T-helper 1 cell treated with Interleukin-12 subunit alpha and Interleukin-12 subunit beta and Interleukin-4 antibody, amounts not matched to agents 30 μg/mL and 1 μg/mL, for 36 hours (primary cell): ENCODE data around the gene PTPRN2.

ENCODE experiments used
- H3K27ac Mint-ChIP-seq: one replicate; pipeline ENCODE4 v1.8.0; 2021; ENCODE audit warnings: mild to moderate bottlenecking, mixed read lengths
- H3K27me3 Mint-ChIP-seq: one replicate; pipeline ENCODE4 v1.8.0; 2021; ENCODE audit warnings: low read depth, mixed read lengths
- H3K36me3 Mint-ChIP-seq: one replicate; pipeline ENCODE4 v1.8.0; 2021; ENCODE audit warnings: low read depth, mixed read lengths
- H3K4me1 Mint-ChIP-seq: one replicate; pipeline ENCODE4 v1.8.0; 2021; ENCODE audit warnings: low read depth, mixed read lengths
- H3K4me3 Mint-ChIP-seq: one replicate; pipeline ENCODE4 v1.8.0; 2021; ENCODE audit warnings: mild to moderate bottlenecking, moderate library complexity, mixed read lengths
- H3K9me3 Mint-ChIP-seq: one replicate; pipeline ENCODE4 v1.8.0; 2021; ENCODE audit warnings: mixed read lengths

PTPRN2 gene

GRCh38 chr7:158574308-158575036 is 13.2 kb downstream of the PTPRN2 start:
- Mint-ChIP-seq H3K27me3 (peaks cover 15% of the 10 kb centered on the region), H3K4me1 (no peaks in the 10 kb centered on the region), H3K27ac (no peak overlapping the region)

GRCh38 chr7:158573310-158573709 is 14.3 kb downstream of the PTPRN2 start:
- Mint-ChIP-seq H3K36me3 (no peaks in the 10 kb centered on the region), H3K27ac (no peak overlapping the region), H3K27me3 (peaks cover 21% of the 10 kb centered on the region), H3K4me3 (no peak overlapping the region), H3K9me3 (no peaks in the 10 kb centered on the region), H3K4me1 (no peaks in the 10 kb centered on the region)

More at GRCh38 chr7:158574308-158575036, 13.2 kb downstream of the PTPRN2 start:
- Mint-ChIP-seq H3K9me3 (no peaks in the 10 kb centered on the region), H3K36me3 (no peaks in the 10 kb centered on the region), H3K4me3 (no peak overlapping the region)

GRCh38 chr7:158572000-158572828 is 15.4 kb downstream of the PTPRN2 start:
- Mint-ChIP-seq H3K4me1 (no peaks in the 10 kb centered on the region), H3K36me3 (no peaks in the 10 kb centered on the region), H3K27ac (no peak overlapping the region), H3K27me3 (peaks cover 21% of the 10 kb centered on the region), H3K9me3 (no peaks in the 10 kb centered on the region), H3K4me3 (no peak overlapping the region)

GRCh38 chr7:158570449-158571170 is 17.0 kb downstream of the PTPRN2 start:
- peaks cover 21% of the 10 kb centered on the region for H3K27me3 Mint-ChIP-seq
- H3K9me3 Mint-ChIP-seq: no peaks in the 10 kb centered on the region
- H3K27ac Mint-ChIP-seq: no peak overlapping the region
- no peaks in the 10 kb centered on the region for H3K36me3 Mint-ChIP-seq
- H3K4me3 Mint-ChIP-seq: no peak overlapping the region
- H3K4me1 Mint-ChIP-seq: no peaks in the 10 kb centered on the region

GRCh38 chr7:158569858-158570323 is 17.7 kb downstream of the PTPRN2 start:
- Mint-ChIP-seq H3K4me3 (no peak overlapping the region), H3K9me3 (no peaks in the 10 kb centered on the region), H3K4me1 (no peaks in the 10 kb centered on the region), H3K27ac (no peak overlapping the region), H3K27me3 (peaks cover 21% of the 10 kb centered on the region), H3K36me3 (no peaks in the 10 kb centered on the region)

- no peaks in the 10 kb centered on the region for H3K4me1 Mint-ChIP-seq
- H3K9me3 Mint-ChIP-seq: no peaks in the 10 kb centered on the region
- H3K27ac Mint-ChIP-seq: no peak overlapping the region
- H3K4me3 Mint-ChIP-seq: no peak overlapping the region
- peaks cover 21% of the 10 kb centered on the region for H3K27me3 Mint-ChIP-seq
- H3K36me3 Mint-ChIP-seq: no peaks in the 10 kb centered on the region
Observed at GRCh38 chr7:158568974-158569857, 18.4 kb downstream of the PTPRN2 start.

GRCh38 chr7:158567153-158567603 is 20.4 kb downstream of the PTPRN2 start:
- Mint-ChIP-seq H3K27ac (no peak overlapping the region), H3K27me3 (peaks cover 13% of the 10 kb centered on the region), H3K36me3 (no peaks in the 10 kb centered on the region), H3K9me3 (no peaks in the 10 kb centered on the region), H3K4me1 (no peaks in the 10 kb centered on the region), H3K4me3 (no peak overlapping the region)

GRCh38 chr7:158564663-158565035 is 23.0 kb downstream of the PTPRN2 start:
- H3K36me3 Mint-ChIP-seq: no peaks in the 10 kb centered on the region
- no peak overlapping the region for H3K4me3 Mint-ChIP-seq
- peaks cover 8% of the 10 kb centered on the region for H3K27me3 Mint-ChIP-seq
- no peaks in the 10 kb centered on the region for H3K4me1 Mint-ChIP-seq
- no peaks in the 10 kb centered on the region for H3K9me3 Mint-ChIP-seq
- no peak overlapping the region for H3K27ac Mint-ChIP-seq

GRCh38 chr7:158563911-158564662 is 23.5 kb downstream of the PTPRN2 start:
- H3K9me3 Mint-ChIP-seq: no peaks in the 10 kb centered on the region
- H3K4me3 Mint-ChIP-seq: no peak overlapping the region
- H3K36me3 Mint-ChIP-seq: no peaks in the 10 kb centered on the region
- H3K27ac Mint-ChIP-seq: no peak overlapping the region
- peaks cover 8% of the 10 kb centered on the region for H3K27me3 Mint-ChIP-seq
- no peaks in the 10 kb centered on the region for H3K4me1 Mint-ChIP-seq

- Mint-ChIP-seq H3K9me3 (no peaks in the 10 kb centered on the region), H3K36me3 (no peaks in the 10 kb centered on the region), H3K27ac (no peak overlapping the region), H3K4me3 (no peak overlapping the region), H3K4me1 (no peaks in the 10 kb centered on the region), H3K27me3 (peaks cover 3% of the 10 kb centered on the region)
Observed at GRCh38 chr7:158563051-158563450, 24.6 kb downstream of the PTPRN2 start.

GRCh38 chr7:158562517-158562916 is 25.1 kb downstream of the PTPRN2 start:
- Mint-ChIP-seq H3K4me1 (no peaks in the 10 kb centered on the region), H3K36me3 (no peaks in the 10 kb centered on the region), H3K9me3 (no peaks in the 10 kb centered on the region), H3K27me3 (peaks cover 3% of the 10 kb centered on the region), H3K4me3 (no peak overlapping the region), H3K27ac (no peak overlapping the region)

GRCh38 chr7:158561659-158562058 is 26.0 kb downstream of the PTPRN2 start:
- Mint-ChIP-seq H3K27ac (no peak overlapping the region), H3K4me1 (no peaks in the 10 kb centered on the region), H3K27me3 (peaks cover 3% of the 10 kb centered on the region), H3K4me3 (no peak overlapping the region), H3K36me3 (no peaks in the 10 kb centered on the region), H3K9me3 (no peaks in the 10 kb centered on the region)

GRCh38 chr7:158560386-158560785 is 27.2 kb downstream of the PTPRN2 start:
- H3K9me3 Mint-ChIP-seq: no peaks in the 10 kb centered on the region
- H3K36me3 Mint-ChIP-seq: no peaks in the 10 kb centered on the region
- H3K27ac Mint-ChIP-seq: no peak overlapping the region
- no peak overlapping the region for H3K4me3 Mint-ChIP-seq
- peaks cover 3% of the 10 kb centered on the region for H3K27me3 Mint-ChIP-seq
- no peaks in the 10 kb centered on the region for H3K4me1 Mint-ChIP-seq
